HG03066 (cell line): ENCODE measurements around the gene TNFAIP1.

Source experiments
- ATAC-seq: cut with Tn5 transposase; IDR thresholded peaks from one replicate; pipeline ENCODE4 v1.9.1; 2021; ENCODE audit warnings: low read depth; ENCODE audit not compliant: unreplicated experiment

TNFAIP1 gene

GRCh38 chr17:28369684-28370034 is 34.1 kb downstream of the TNFAIP1 start:
- ATAC-seq = no peak

- no peak for ATAC-seq
These were observed 34.6 kb downstream of the TNFAIP1 start, which contains the start of gene VTN for GRCh38 chr17:28370035-28370743. Gene VTN, minus strand, starts transcription at chr17:28370307. Its CDS starts 104 bp downstream, at chr17:28370203.

DNA sequence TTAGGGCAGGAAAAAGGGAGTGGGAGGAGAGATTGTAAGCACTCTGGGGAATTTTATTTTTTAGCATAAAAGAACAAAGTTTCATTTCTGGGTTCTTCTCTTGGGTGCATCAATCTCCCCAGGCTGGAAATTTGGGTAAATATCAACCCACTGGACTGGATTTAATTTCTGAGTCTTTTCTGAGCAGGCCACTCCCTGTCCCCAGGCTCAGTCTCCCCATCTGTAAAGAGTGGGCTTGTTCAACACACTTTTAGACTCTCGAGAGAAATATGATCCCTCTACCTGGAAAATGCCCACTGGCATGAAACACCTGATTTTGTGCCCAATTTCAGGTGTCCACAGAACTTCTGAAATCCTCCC is 35.2 kb downstream of the TNFAIP1 start:
- ATAC-seq = no peak

DNA sequence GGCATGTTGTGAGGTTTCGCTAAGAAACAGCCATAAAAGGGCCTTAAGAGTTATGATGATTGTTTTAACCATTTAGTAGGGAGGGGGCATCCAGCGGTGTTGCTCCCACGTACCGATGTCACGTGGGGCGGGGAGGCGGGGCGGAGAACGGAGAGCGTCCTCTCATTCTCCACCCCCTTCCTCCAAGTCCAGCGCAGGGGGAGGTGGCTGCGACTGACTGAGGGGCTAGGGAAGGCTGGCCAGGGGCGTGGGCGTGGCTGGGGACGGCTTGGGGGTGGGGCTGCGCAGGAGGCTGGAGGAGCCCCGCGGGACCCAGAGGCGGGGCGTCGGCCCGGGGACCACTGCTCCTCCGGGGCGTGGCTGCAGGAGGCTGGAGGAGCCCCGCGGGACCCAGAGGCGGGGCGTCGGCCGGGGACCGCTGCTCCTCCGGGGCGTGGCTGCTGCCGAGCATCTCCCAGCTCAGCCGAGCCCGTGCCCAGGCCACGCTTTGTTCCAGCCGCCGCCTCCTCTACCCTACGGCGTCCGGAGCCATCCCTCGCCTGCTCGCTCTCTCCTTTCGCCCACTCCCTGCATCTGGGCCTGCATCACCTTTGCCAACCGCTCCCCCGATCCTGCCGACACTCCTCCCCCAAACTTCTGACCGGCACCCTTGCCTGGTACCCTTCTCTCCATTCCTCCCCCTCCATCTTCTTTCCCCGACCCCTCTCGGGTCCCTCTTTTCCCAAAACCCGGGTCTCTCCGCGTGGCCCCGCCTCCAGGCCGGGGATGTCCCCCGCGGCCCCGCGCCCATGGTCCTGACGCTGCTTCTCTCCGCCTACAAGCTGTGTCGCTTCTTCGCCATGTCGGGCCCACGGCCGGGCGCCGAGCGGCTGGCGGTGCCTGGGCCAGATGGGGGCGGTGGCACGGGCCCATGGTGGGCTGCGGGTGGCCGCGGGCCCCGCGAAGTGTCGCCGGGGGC is 36.0 kb downstream of the TNFAIP1 start, which contains the start of gene SARM1:
Gene SARM1, plus strand, starts transcription at position 450 of the 958 bp plus-strand sequence. Its CDS starts 339 bp downstream, at position 789.
- peak; percentile 75 for ATAC-seq

- no peak for ATAC-seq
These were observed 36.8 kb downstream of the TNFAIP1 start for GRCh38 chr17:28372203-28372944.

DNA sequence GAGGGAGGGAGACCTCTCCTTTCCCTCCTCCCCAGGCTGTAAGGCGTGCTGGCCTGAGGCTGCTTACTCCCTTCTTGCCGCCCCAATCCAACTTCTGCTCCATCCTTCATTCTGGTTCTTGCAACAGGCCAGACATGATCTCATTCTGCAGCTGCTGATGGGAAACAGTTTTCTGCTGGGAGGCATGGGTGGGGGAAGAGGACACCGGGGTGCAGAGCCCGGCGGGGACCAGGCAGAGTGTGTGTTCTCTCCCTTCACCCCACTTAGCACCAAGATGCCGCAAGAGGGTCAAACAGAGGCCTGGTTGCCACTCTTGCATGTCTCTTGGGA is 37.3 kb downstream of the TNFAIP1 start:
- ATAC-seq = no peak

- ATAC-seq = no peak
These were observed 44.5 kb downstream of the TNFAIP1 start for GRCh38 chr17:28379814-28380801.

DNA sequence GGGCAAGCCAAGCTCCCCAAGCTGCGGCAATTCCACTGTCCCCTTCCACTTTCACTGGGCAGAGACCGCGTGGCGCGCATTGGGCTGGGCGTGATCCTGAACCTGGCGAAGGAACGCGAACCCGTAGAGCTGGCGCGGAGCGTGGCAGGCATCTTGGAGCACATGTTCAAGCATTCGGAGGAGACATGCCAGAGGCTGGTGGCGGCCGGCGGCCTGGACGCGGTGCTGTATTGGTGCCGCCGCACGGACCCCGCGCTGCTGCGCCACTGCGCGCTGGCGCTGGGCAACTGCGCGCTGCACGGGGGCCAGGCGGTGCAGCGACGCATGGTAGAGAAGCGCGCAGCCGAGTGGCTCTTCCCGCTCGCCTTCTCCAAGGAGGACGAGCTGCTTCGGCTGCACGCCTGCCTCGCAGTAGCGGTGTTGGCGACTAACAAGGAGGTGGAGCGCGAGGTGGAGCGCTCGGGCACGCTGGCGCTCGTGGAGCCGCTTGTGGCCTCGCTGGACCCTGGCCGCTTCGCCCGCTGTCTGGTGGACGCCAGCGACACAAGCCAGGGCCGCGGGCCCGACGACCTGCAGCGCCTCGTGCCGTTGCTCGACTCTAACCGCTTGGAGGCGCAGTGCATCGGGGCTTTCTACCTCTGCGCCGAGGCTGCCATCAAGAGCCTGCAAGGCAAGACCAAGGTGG is 45.7 kb downstream of the TNFAIP1 start:
- ATAC-seq = no peak

GRCh38 chr17:28384281-28385036 is 48.9 kb downstream of the TNFAIP1 start:
- peak; percentile 67 for ATAC-seq

DNA sequence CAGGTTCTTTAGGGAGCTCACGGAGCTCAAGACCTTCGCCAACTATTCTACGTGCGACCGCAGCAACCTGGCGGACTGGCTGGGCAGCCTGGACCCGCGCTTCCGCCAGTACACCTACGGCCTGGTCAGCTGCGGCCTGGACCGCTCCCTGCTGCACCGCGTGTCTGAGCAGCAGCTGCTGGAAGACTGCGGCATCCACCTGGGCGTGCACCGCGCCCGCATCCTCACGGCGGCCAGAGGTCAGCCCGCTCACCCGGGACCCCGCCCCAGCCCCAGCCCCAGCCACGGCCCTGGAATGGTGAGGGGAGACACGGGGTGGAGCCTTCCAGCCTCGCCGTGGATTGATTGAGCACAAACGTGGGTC is 49.5 kb downstream of the TNFAIP1 start:
- peak; percentile 16 for ATAC-seq

DNA sequence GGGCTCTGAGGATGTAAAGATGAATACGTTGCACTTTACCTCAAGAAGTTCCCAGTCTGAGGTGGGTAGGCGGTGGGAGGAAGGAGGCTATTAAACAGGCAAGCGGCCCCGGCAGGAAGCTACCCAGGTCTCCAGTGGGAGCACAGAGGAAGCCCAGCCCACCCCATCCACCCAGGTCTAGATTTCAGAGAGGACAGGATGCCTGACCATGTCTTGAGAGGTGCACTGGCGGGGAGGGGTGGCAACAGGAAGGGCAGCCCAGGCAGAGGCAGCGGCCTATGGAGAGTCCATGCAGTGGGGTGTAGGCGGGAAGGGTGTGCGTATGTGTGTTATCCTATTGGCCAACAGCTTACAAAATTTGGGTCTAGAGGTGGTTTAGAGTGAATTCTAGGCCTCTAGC is 49.8 kb downstream of the TNFAIP1 start:
- ATAC-seq = no peak

GRCh38 chr17:28386391-28386790 is 50.8 kb downstream of the TNFAIP1 start:
- no peak for ATAC-seq

- no peak for ATAC-seq
These were observed 52.5 kb downstream of the TNFAIP1 start for GRCh38 chr17:28388106-28388505.

GRCh38 chr17:28390141-28390540 is 54.6 kb downstream of the TNFAIP1 start:
- ATAC-seq = no peak

DNA sequence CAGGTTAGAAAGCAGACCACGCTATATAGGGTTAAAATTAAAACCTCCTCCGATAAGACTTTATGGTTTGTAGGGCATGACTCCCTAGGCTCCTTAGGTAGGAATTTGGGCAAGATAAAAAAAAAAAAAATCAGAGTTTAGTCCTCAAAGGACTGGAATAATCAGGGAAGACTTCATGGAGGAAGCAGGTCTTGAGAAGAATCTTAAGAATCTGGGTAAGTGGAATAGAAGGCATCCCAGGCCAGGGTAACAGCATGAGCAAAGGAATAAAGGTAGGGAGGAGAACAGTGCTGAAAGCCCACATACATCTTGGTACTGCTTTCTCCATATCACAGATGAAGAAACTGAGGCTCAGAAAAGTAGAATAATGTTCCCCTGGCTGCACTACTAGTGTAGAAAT is 55.0 kb downstream of the TNFAIP1 start:
- no peak for ATAC-seq

GRCh38 chr17:28390984-28391383 is 55.4 kb downstream of the TNFAIP1 start:
- no peak for ATAC-seq

- ATAC-seq = no peak
These were observed 55.8 kb downstream of the TNFAIP1 start for GRCh38 chr17:28391401-28391800.

GRCh38 chr17:28392491-28392890 is 56.9 kb downstream of the TNFAIP1 start:
- no peak for ATAC-seq
